ENCODE results near the gene POLR2C.

DNA sequence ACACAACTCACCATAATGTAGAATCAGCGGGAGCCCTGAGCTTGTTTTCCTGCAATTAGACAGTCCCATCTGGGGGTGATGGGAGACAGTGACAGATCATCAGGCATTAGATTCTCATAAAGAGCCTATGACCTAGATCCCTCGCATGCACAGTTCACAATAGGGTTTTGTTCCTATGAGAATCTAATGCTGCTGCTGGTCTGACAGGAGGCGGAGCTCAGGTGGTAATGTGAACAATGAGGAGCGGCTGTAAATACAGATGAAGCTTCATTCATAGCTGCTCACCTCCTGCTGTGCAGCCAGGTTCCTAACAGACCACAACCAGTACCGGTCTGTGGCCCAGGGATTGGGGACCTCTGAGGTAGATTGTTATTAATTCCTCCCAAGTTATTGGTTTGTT is 26.8 kb downstream of the POLR2C start:
- TF ChIP-seq, protein P1, sequence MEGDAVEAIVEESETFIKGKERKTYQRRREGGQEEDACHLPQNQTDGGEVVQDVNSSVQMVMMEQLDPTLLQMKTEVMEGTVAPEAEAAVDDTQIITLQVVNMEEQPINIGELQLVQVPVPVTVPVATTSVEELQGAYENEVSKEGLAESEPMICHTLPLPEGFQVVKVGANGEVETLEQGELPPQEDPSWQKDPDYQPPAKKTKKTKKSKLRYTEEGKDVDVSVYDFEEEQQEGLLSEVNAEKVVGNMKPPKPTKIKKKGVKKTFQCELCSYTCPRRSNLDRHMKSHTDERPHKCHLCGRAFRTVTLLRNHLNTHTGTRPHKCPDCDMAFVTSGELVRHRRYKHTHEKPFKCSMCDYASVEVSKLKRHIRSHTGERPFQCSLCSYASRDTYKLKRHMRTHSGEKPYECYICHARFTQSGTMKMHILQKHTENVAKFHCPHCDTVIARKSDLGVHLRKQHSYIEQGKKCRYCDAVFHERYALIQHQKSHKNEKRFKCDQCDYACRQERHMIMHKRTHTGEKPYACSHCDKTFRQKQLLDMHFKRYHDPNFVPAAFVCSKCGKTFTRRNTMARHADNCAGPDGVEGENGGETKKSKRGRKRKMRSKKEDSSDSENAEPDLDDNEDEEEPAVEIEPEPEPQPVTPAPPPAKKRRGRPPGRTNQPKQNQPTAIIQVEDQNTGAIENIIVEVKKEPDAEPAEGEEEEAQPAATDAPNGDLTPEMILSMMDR (IDR thresholded peaks at IDR 0.05; ENCODE audit: low read depth, low read length), result no peak
- TF ChIP-seq EZH2phosphoT487 (IDR thresholded peaks at IDR 0.05; ENCODE audit: low read depth), result no peak

All from OCI-LY3 (cell line).